Stomach (tissue), 4 donors: Measurements from ENCODE around the gene FARS2.

ENCODE experiments used
- EP300 ChIP-seq: sonication (generic); formaldehyde crosslinking; IDR thresholded peaks from one replicate; pipeline ENCODE4 v1.6.1; 2017; ENCODE audit warnings: antibody characterized with exemption
- POLR2A ChIP-seq, 4 donors: fragments of 450-650 bp; IDR thresholded peaks; one replicate each; pipeline ENCODE4 v1.6.1; 2016; ENCODE audit warnings: antibody characterized with exemption in 4 of 4, control low read depth in 2 of 4, mild to moderate bottlenecking in 1 of 4, moderate library complexity in 1 of 4
- TF ChIP-seq, protein P1 (sequence below), 7 experiments: fragments of 450-650 bp in 4 of 7; fragments of 200-600 bp in 3 of 7; sonication (generic) in 3 of 7; IDR thresholded peaks; one replicate each; pipeline ENCODE4 v1.5.1; 2016 to 2019; ENCODE audit warnings: antibody characterized with exemption in 7 of 7, control low read depth in 2 of 7, mild to moderate bottlenecking in 1 of 7

DNA sequence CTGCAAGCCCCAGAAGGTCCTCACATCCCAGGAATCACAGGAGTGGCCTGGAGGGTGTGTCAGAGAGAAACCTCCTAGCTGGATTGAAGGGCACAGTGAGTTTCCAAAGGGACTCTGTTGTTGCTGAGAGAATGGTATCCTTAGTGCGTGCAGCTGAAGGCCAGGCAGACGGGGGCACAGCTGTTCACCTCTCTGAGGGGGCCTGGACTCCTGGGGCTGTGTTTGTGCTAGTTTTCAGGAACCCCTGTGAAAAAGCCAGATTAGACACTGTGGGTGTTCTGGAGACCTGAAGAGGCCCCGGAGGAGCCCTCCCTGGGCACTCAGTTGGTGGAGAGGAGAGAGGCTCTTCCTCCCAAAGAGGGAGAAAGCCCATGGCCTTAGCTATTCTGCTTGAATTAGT is 223.4 kb downstream of the FARS2 start:
- TF ChIP-seq, protein P1, sequence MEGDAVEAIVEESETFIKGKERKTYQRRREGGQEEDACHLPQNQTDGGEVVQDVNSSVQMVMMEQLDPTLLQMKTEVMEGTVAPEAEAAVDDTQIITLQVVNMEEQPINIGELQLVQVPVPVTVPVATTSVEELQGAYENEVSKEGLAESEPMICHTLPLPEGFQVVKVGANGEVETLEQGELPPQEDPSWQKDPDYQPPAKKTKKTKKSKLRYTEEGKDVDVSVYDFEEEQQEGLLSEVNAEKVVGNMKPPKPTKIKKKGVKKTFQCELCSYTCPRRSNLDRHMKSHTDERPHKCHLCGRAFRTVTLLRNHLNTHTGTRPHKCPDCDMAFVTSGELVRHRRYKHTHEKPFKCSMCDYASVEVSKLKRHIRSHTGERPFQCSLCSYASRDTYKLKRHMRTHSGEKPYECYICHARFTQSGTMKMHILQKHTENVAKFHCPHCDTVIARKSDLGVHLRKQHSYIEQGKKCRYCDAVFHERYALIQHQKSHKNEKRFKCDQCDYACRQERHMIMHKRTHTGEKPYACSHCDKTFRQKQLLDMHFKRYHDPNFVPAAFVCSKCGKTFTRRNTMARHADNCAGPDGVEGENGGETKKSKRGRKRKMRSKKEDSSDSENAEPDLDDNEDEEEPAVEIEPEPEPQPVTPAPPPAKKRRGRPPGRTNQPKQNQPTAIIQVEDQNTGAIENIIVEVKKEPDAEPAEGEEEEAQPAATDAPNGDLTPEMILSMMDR (IDR thresholded peaks at IDR 0.05): no peak
- TF ChIP-seq EP300 (no peak), POLR2A (IDR thresholded peaks at IDR 0.05) (no peak)
